ENCODE results near the gene PRDM5.

The PRDM5 gene

DNA sequence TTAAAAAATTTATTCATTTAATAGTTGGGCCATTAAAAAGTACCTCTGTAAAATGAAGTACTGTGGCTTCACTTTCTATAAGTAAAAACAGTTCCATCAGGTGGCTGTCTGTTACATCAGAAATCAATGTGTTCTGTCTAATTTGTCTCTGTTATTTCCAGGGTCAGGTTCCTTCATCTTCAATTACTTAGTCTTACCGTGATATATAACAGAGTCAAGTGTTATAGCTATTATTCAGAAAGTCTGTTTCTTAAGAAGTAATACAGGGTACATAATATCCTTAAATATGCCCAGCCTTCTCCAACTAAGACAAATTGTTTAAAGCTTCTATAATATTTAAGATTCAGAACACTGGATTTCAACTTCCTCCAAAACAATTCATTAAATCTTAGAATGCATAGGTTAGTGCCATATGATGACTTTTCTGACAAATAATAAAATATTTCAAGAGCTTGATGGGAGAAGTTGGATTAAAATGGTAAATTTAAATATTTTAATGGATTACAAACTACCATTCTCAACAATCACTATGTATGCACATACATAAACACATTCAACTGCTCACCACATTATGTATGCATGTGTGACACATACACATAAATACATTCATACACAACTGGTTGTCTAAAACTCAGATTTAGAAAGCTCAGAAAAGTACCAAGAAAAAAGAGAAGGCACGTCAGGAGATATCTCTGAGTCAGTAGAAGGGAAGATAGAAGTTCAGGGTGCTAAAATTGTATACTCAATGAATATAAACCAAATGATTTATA, 268.5 kb downstream of the PRDM5 start:
- TF ChIP-seq TAF1 (IDR thresholded peaks at IDR 0.05; ENCODE audit: borderline replicate concordance, insufficient read depth, low read length) (no peak), POLR2AphosphoS5 (IDR thresholded peaks at IDR 0.05; ENCODE audit: low read depth, low read length) (no peak), FOXP2 (optimal IDR thresholded peaks at IDR 0.05; ENCODE audit: borderline replicate concordance, extremely low read depth, extremely low read length, insufficient read depth) (no peak), SIN3A (IDR thresholded peaks at IDR 0.05; ENCODE audit: borderline replicate concordance, insufficient read depth, low read length) (no peak)
- TF ChIP-seq, protein P1, sequence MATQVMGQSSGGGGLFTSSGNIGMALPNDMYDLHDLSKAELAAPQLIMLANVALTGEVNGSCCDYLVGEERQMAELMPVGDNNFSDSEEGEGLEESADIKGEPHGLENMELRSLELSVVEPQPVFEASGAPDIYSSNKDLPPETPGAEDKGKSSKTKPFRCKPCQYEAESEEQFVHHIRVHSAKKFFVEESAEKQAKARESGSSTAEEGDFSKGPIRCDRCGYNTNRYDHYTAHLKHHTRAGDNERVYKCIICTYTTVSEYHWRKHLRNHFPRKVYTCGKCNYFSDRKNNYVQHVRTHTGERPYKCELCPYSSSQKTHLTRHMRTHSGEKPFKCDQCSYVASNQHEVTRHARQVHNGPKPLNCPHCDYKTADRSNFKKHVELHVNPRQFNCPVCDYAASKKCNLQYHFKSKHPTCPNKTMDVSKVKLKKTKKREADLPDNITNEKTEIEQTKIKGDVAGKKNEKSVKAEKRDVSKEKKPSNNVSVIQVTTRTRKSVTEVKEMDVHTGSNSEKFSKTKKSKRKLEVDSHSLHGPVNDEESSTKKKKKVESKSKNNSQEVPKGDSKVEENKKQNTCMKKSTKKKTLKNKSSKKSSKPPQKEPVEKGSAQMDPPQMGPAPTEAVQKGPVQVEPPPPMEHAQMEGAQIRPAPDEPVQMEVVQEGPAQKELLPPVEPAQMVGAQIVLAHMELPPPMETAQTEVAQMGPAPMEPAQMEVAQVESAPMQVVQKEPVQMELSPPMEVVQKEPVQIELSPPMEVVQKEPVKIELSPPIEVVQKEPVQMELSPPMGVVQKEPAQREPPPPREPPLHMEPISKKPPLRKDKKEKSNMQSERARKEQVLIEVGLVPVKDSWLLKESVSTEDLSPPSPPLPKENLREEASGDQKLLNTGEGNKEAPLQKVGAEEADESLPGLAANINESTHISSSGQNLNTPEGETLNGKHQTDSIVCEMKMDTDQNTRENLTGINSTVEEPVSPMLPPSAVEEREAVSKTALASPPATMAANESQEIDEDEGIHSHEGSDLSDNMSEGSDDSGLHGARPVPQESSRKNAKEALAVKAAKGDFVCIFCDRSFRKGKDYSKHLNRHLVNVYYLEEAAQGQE (IDR thresholded peaks at IDR 0.05; ENCODE audit: insufficient read depth in 1 of 2, low read depth in 2 of 2, low read length in 2 of 2) = no peak
